ENCODE results near the gene LPP. TPM values are rescaled to one million over a fixed set of nuclear protein-coding genes. Genes with fewer than 3 reads are reported as not detected.

Gene LPP
- total and polyA plus RNA-seq, 10 of the 15 experiments (the other 5 are each of a cell fraction or from before 2014, with no cell fraction given): under 0.01 to 0.62 (median 0.03) TPM

- WGBS (ENCODE audit: insufficient coverage, insufficient replicate concordance, low lambda C conversion rate, missing lambda C conversion rate): 67% methylated on average over 3 of the region's 3 CpGs
- intact Hi-C loops (cut with micrococcal nuclease; ENCODE audit: unreplicated experiment): no loop called here
- no peak overlapping the region for H3K9ac ChIP-seq (ENCODE audit: control insufficient read depth, insufficient read depth, low read length)
Observed at GRCh38 chr3:188125076-188125475, 28.9 kb upstream of the LPP start.

More at GRCh38 chr3:188125076-188125475, 28.9 kb upstream of the LPP start:
- Histone ChIP-seq H3K27ac (ENCODE audit: control insufficient read depth, insufficient read depth) (no peak overlapping the region), H3K4me3 (no peak overlapping the region), H2AFZ (ENCODE audit: control insufficient read depth, low read depth, low read length) (no peak overlapping the region), H3K4me2 (ENCODE audit: control insufficient read depth, insufficient read depth) (no peak overlapping the region), H3K27me3 (replicated peaks in 1 of 2; ENCODE audit: control insufficient read depth in 2 of 2, insufficient read depth in 2 of 2, low read length in 1 of 2) (peaks cover 0 to 4% of the 10 kb centered on the region in 2 experiments; a peak in 2 of 4 replicates), H3K36me3 (ENCODE audit: control insufficient read depth in 2 of 2, insufficient read depth in 2 of 2, low read length in 1 of 2) (no peaks in the 10 kb centered on the region), H4K20me1 (ENCODE audit: control insufficient read depth, insufficient read depth) (no peaks in the 10 kb centered on the region), H3K9me3 (replicated peaks; ENCODE audit: control insufficient read depth, insufficient read depth, low read length) (no peaks in the 10 kb centered on the region), H3K4me1 (ENCODE audit: control insufficient read depth, insufficient read depth, low read length) (no peaks in the 10 kb centered on the region), H3K79me2 (ENCODE audit: control insufficient read depth, insufficient read depth, low read length) (no peaks in the 10 kb centered on the region)
- no peak for DNase-seq (ENCODE audit: low read depth, low spot score)
- no peak for FAIRE-seq
- ATAC-seq: no peak
- in situ Hi-C loops (cut with MboI): no loop called here
- CTCF ChIA-PET: no interaction called here
- TF ChIP-seq RAD21 (IDR thresholded peaks at IDR 0.05; ENCODE audit: insufficient read depth, low read depth, low read length) (no peak), SIX5 (IDR thresholded peaks at IDR 0.05; ENCODE audit: low read depth, low read length, severe bottlenecking) (no peak), NR2F1 (conservative IDR thresholded peaks at IDR 0.05) (no peak), POU2F2 (IDR thresholded peaks at IDR 0.05; ENCODE audit: borderline replicate concordance, low read depth, low read length) (no peak), SMC3 (IDR thresholded peaks at IDR 0.05; ENCODE audit: borderline replicate concordance, low read length) (no peak), TCF3 (IDR thresholded peaks at IDR 0.05; ENCODE audit: borderline replicate concordance, insufficient read depth, low read depth, low read length) (no peak)
- TF ChIP-seq, protein P1, sequence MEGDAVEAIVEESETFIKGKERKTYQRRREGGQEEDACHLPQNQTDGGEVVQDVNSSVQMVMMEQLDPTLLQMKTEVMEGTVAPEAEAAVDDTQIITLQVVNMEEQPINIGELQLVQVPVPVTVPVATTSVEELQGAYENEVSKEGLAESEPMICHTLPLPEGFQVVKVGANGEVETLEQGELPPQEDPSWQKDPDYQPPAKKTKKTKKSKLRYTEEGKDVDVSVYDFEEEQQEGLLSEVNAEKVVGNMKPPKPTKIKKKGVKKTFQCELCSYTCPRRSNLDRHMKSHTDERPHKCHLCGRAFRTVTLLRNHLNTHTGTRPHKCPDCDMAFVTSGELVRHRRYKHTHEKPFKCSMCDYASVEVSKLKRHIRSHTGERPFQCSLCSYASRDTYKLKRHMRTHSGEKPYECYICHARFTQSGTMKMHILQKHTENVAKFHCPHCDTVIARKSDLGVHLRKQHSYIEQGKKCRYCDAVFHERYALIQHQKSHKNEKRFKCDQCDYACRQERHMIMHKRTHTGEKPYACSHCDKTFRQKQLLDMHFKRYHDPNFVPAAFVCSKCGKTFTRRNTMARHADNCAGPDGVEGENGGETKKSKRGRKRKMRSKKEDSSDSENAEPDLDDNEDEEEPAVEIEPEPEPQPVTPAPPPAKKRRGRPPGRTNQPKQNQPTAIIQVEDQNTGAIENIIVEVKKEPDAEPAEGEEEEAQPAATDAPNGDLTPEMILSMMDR (IDR thresholded peaks at IDR 0.05 in 2 of 3, conservative IDR thresholded peaks at IDR 0.05 in 1 of 3; ENCODE audit: control insufficient read depth in 2 of 3, extremely low read depth in 1 of 3, insufficient read depth in 1 of 3, low read depth in 3 of 3, low read length in 3 of 3): no peak
- TF ChIP-seq, protein P2, sequence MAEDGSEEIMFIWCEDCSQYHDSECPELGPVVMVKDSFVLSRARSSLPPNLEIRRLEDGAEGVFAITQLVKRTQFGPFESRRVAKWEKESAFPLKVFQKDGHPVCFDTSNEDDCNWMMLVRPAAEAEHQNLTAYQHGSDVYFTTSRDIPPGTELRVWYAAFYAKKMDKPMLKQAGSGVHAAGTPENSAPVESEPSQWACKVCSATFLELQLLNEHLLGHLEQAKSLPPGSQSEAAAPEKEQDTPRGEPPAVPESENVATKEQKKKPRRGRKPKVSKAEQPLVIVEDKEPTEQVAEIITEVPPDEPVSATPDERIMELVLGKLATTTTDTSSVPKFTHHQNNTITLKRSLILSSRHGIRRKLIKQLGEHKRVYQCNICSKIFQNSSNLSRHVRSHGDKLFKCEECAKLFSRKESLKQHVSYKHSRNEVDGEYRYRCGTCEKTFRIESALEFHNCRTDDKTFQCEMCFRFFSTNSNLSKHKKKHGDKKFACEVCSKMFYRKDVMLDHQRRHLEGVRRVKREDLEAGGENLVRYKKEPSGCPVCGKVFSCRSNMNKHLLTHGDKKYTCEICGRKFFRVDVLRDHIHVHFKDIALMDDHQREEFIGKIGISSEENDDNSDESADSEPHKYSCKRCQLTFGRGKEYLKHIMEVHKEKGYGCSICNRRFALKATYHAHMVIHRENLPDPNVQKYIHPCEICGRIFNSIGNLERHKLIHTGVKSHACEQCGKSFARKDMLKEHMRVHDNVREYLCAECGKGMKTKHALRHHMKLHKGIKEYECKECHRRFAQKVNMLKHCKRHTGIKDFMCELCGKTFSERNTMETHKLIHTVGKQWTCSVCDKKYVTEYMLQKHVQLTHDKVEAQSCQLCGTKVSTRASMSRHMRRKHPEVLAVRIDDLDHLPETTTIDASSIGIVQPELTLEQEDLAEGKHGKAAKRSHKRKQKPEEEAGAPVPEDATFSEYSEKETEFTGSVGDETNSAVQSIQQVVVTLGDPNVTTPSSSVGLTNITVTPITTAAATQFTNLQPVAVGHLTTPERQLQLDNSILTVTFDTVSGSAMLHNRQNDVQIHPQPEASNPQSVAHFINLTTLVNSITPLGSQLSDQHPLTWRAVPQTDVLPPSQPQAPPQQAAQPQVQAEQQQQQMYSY (CRISPR knock-in tag; IDR thresholded peaks at IDR 0.05): no peak
- RAD21 ChIA-PET (ENCODE audit: unreplicated experiment): no interaction called here
- SMC1A ChIA-PET (ENCODE audit: uncharacterized antibody, unreplicated experiment): no interaction called here
- POLR2A ChIA-PET: no interaction called here
- no TSS peak for BruUV-seq (replicated peaks)

All from GM12878 (cell line).